NCI-H146 treated with DMSO at 0.1 percent for 48 hours (cell line): ENCODE results near the gene TWIST2.

Experiments used
- DNase-seq: peaks from one replicate; lab custom pipeline; 2025; ENCODE audit not compliant: unreplicated experiment; lab: John Stamatoyannopoulos, UW

TWIST2 gene

GRCh38 chr2:238916176-238916874 lies 68.4 kb downstream of the TWIST2 start:
- DNase-seq = no peak

DNA sequence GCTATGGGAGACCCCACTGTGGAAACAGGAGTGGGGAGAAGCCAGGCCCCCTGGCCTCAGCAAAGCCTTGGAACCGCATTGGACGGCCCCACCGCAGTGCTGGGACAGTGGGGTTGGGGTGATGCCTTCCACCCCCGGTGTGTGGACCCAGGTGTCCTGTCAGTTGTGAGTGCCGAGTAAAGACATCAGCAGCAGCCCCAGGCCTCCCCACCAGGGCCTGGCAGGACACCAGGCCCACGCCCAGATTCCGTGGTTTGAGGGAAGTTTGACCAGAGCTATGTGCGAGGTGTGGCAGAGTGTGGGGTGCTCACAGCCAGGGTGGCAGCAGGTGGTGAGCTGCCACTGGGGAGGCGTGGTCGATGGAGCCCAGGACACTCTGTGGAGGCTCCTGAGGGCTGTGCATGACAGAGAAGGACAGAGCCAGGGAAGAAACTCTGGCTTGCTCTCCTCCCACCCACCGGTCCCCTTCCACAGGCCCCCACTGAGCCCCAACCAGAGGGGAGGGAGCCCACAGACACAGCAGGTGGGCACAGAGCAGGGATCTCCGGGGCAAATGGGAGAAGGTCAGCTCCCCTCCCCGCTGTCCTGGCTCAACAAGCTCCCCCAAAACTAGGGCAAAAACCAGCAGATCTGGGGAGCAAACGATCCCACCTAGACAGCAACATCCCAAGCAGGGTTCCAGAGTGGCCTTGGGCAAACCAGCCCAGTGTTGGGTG lies 69.1 kb downstream of the TWIST2 start:
- no peak for DNase-seq

GRCh38 chr2:238919307-238919706 lies 71.4 kb downstream of the TWIST2 start:
- no peak for DNase-seq

DNA sequence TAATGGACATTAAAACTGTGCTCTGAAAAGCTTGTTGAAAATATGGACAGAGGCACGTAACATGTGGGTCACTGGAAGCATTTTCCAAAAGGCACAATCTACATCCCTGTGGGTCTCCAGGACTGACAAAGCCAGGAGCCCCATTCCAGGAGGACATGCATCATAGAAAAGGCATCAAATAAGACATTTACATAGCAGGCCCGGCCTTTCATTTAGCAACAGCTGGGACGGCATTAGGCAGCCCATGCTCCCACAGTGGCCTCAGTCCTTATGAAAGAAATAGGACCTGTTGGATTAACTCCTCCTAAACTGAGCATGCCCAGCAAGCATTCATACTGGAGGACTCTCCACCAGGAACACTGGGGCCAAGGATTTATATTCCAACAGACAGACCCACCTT lies 72.2 kb downstream of the TWIST2 start:
- DNase-seq = no peak

- no peak for DNase-seq
These were observed 72.7 kb downstream of the TWIST2 start for GRCh38 chr2:238920601-238921001.

- no peak for DNase-seq
These were observed 73.4 kb downstream of the TWIST2 start for GRCh38 chr2:238921259-238921658.

- DNase-seq = no peak
These were observed 73.9 kb downstream of the TWIST2 start for GRCh38 chr2:238921681-238922319.

GRCh38 chr2:238922435-238922834 lies 74.5 kb downstream of the TWIST2 start:
- DNase-seq = no peak

DNA sequence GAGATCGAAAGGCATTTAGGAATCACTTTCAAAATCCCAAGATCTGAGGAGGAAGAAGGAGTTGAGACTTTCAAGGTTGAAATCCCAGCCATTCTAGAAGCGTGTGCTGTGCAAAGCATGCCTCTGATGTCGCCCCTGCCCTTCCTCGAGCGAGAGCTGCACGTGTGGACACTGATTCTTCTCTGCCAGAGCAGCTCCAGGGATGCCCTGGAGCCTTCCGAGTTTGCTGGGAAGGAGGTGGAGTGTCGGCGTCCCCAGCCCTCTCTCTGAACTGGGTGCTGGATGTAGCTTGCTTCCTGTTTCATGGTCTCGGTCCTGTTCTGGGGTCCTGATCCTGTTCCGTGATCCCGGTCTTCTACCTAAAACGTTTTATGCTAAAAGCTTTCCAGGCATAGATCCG lies 76.1 kb downstream of the TWIST2 start:
- no peak for DNase-seq

DNA sequence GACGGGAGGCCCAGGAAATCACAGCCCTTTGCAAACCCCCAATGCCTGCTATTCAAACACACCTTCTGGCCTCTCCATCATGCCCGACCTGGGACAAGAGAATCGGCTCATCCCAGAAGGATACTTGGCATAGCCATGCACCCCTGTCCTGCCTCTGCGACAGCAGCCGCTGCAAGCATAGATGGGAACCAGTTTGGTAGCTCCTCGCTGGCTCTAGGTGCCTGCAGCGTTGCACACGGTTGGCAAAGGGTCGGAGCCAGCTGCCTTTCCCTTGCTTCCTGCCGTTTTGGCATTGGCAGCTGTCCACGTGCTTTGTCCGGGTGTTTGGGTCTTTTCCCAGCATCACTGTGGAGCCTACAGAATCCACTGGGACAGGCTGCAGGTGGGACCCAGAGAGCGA lies 76.9 kb downstream of the TWIST2 start:
- no peak for DNase-seq

DNA sequence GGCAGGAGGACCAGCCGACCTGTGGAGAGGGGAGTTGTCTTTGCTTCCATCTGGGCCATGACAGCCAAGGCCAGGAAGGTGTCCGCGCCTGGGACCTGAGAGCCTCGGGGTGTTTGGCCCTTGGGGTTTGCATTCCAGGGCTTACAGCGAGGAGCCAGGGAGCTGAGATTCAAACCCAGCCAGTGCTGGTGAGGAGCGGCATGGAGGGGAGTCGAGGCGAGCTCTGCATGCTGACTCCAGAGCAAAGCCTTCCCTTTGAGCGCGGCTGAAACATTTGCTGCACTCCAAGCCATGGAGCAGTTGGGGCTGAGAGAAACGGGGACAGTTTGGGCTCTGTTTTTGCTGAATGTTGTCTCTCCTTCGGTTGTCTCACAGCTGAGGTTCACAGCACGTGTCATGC lies 77.4 kb downstream of the TWIST2 start:
- DNase-seq = no peak

DNA sequence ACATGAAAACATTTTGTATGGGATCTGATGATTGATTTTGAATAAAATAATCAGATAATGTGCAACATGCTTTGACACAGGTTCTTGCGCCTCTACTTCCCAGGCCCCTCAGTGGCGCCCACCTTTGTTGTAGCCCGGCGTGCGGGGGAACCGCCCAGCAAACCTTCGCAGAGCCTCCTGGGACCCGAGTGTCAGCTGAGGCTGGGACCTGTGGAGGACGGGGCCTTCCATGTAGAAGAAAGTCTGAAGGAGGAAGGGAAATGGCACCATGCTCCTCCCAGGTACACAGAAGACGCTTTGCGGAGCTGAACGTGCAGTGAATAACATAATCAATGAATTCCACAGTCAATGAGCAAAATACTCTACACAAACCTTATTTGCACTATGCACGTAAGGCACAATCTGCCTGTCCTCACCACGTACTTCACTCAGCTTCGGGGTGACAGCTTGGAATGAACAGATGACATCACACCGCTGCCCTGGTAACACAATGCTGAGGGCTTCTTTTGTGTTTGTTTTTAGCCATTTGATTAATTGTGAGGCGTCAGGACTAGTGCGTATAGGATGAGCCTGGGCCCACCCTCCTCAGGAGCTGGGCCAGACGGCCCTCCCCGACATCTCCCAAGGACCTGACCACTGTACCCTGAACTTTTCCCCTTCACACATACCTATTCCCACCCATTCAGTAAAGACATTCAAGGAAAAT lies 78.1 kb downstream of the TWIST2 start:
- DNase-seq = no peak

GRCh38 chr2:238926761-238927611 lies 79.1 kb downstream of the TWIST2 start:
- DNase-seq = no peak

DNA sequence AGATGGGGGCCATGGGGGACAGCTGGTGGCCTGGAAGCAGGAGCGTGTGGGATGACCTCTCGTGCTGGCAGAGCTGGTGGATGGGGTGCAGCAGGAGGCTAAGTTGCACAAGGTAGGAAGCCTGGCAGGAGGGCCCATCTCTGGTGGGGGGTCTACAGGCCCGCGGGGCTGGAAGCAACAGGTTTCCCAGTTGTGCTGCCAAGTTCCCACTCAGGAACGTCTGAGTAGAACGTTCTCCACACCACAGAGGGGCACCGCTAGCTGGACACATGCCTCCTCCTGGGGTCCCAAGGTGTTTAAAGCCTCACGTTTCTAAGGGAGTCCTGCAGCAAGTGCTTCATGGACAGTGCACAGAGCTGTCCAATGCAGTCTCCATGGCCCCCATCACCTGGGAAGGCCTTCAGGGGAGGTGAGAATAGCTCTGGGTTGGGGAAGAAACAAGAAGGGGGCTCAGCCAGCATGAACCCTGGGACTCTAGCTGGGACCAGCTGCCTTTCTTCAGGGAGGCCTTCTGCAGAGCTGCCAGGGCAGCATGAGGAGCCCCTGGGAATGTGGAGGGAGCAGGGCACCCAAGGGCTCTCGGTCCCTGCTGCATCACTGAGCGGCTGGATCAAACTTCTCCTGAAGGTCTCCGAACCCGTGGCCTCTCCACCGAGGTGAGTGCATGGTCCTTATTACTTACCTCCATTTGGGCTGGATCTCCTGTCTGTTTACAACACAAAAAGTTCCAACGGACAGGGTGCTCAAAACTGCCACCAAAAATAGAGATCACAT lies 80.0 kb downstream of the TWIST2 start:
- DNase-seq = no peak

GRCh38 chr2:238928520-238929241 lies 80.8 kb downstream of the TWIST2 start:
- no peak for DNase-seq

DNA sequence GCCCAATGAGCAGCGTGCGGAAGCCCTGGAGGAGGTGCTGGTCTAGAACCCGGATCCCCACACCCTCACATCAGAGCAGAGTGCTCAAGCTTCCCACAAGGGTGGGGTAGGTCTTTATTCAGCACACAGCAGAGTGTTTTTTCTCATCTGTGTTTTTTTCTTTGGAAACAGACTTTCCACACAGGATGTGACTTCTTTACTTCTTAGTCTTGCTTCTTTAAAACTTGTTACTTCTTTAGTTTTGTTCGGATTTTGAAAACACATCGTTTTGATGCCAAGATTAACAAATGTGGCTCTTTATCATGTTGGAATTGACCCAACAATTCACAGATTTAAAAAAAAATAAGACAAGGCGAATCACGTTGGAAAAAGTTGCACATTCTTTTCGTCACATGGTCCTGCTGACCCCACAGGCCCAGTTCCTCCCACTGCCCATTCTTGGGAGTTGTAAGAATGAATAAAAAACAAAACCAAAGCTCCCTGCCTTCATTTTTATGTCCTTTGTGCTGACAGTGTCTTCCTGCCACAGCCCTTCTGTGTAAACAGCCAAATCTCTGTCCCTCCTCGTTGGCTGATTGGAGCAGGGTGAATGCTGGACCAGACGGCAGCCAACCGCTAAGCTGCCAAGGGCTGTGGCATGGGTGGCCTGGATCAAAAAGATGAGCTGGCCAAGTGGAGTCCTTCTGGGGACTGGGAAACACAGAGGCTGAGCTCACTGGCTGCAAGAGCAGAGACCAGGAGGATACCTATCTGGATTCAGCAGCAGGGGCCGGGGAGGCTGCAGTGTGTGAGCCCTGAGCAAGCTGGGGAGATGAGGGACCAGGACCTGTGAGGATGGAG lies 81.6 kb downstream of the TWIST2 start:
- no peak for DNase-seq

DNA sequence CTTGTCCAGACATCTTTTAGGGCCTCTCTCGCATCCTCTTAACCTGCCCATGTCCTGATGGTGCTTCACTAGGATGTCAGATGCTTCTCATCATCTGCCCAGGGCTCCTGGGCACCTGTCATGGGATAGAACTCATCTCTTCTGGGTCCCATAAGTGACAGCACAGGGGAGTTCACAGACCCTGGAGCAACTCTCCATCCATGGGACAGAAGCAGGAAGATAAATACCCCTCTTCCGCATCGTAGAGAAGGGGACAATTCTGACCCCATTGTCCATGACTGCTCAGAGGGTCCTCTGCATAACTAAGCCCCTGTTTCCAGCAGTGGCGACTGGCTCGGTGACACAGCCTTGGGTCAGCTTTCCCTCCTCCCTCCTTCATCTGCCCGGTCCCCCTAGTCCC lies 82.3 kb downstream of the TWIST2 start:
- no peak for DNase-seq
